Mammary epithelial cell (primary cell): ENCODE results near the gene GPR143.
"Not testable (repeated sequence)": the region's sequence is repeated elsewhere in the genome, so short reads cannot be mapped to it uniquely, and the experiment has no call there.

Experiments used
- CTCF ChIP-seq, 2 donors: IDR thresholded peaks in 1 of 2; conservative IDR thresholded peaks in 1 of 2; 2 replicates each; pipeline ENCODE4 v1.5.1; 2011 to 2012; ENCODE audit warnings: inconsistent platforms in 2 of 2, low read length in 2 of 2, mild to moderate bottlenecking in 2 of 2, control low read depth in 1 of 2, low read depth in 1 of 2; ENCODE audit not compliant: insufficient read depth in 1 of 2; ENCODE audit errors: extremely low read depth in 1 of 2
- EZH2 ChIP-seq: IDR thresholded peaks from 2 replicates; pipeline ENCODE4 v1.6.1; 2012; ENCODE audit warnings: low read length, inconsistent platforms, borderline replicate concordance

GRCh38 chrX:9768321-9768839 lies 2.7 kb upstream of the GPR143 start:
- not testable (repeated sequence) for TF ChIP-seq CTCF (conservative IDR thresholded peaks at IDR 0.05 in 1 of 2, IDR thresholded peaks at IDR 0.05 in 1 of 2; ENCODE audit: extremely low read depth in 1 of 2, insufficient read depth in 1 of 2, low read depth in 1 of 2, low read length in 2 of 2); EZH2
